ENCODE data around the gene NTM. TPM values are rescaled to one million over a fixed set of nuclear protein-coding genes. Genes with fewer than 3 reads are reported as not detected.

Gene NTM
- total RNA-seq, 2 donors from 2014 or later: 1.7 to 3.6 TPM

GRCh38 chr11:131667566-131667965 lies 297.2 kb downstream of the NTM start:
- H3K9me3 Mint-ChIP-seq: no peaks in the 10 kb centered on the region
- H3K9ac ChIP-seq (ENCODE audit: extremely low read depth, low read length, poor library complexity, severe bottlenecking): no peak overlapping the region
- no peaks in the 10 kb centered on the region for H3K36me3 ChIP-seq (ENCODE audit: control insufficient read depth, insufficient read depth, low read length)
- TF ChIP-seq CTCF (conservative IDR thresholded peaks at IDR 0.05): no peak
- no peak overlapping the region for H3K4me3 Mint-ChIP-seq
- peaks cover 25% of the 10 kb centered on the region for H3K4me1 ChIP-seq (ENCODE audit: control insufficient read depth, insufficient read depth, low read length)
- peaks cover 4% of the 10 kb centered on the region for H3K27me3 Mint-ChIP-seq (ENCODE audit: insufficient read depth)
- 95 to 100% methylated on average over 1 to 4 of the region's 4 CpGs for WGBS, 2 experiments (ENCODE audit: insufficient coverage in 1 of 2, insufficient read length in 1 of 2)
- H3K27ac ChIP-seq (ENCODE audit: low read depth, low read length): no peak overlapping the region
- peaks cover 26% of the 10 kb centered on the region for H3K4me1 Mint-ChIP-seq
- DNase-seq: peak; percentile 31
- H3K4me3 ChIP-seq (ENCODE audit: low read length): no peak overlapping the region
- H3K9me3 ChIP-seq (ENCODE audit: control insufficient read depth, low read length): no peaks in the 10 kb centered on the region
- H3K36me3 Mint-ChIP-seq (ENCODE audit: low read depth): no peaks in the 10 kb centered on the region
- H3K27me3 ChIP-seq (ENCODE audit: control insufficient read depth, insufficient read depth, low read length, poor library complexity, severe bottlenecking): peaks cover 4% of the 10 kb centered on the region
- H3K27ac Mint-ChIP-seq: no peak overlapping the region

DNA sequence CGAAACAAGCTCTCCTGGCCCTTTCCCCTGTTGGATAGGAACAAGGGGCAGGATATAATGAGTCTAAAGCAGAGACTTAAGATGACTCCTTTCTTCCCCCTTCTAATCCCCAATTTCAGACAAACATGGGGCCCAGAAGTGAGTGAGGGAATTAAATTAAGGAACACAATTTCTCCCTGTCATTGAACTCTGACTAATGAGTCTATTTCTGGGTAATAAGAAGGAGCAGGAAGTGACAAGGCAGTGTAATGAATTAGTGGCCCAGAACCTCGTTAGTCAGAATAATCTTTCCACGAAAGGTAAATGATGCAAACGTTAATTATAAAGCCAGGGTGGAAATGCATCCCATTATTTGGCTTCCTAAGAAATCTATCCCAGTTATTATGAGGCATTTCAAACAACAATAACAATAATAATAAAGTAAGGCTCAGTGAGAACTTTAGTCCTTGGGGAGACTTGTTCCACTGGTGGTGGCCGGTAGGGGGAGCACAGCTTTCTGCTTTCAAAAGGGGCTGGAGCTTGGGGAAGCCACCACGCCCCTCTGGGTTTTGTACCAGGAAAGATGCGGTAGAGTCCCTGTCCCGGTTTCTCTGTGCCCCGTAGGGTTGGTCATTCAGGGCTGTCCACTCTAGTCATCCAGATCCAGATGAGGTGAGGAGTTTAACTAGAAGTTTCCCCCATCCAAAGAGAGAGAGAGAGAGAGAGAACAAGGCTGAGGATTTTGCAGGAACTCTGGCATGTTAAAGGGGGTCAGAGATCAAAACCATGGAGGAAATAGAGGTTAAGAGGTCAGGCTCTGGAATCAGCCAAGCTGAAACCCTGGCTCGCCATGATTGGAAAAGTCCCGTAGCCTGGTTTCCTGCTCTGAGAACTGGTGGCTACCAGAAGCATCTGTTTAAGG lies 298.3 kb downstream of the NTM start:
- Mint-ChIP-seq H3K36me3 (ENCODE audit: low read depth) (no peaks in the 10 kb centered on the region), H3K4me1 (peaks cover 15% of the 10 kb centered on the region), H3K27me3 (ENCODE audit: insufficient read depth) (peaks cover 4% of the 10 kb centered on the region), H3K4me3 (no peak overlapping the region), H3K27ac (no peak overlapping the region), H3K9me3 (no peaks in the 10 kb centered on the region)
- Histone ChIP-seq H3K36me3 (ENCODE audit: control insufficient read depth, insufficient read depth, low read length) (no peaks in the 10 kb centered on the region), H3K27me3 (ENCODE audit: control insufficient read depth, insufficient read depth, low read length, poor library complexity, severe bottlenecking) (peaks cover 4% of the 10 kb centered on the region), H3K4me3 (ENCODE audit: low read length) (no peak overlapping the region), H3K9ac (ENCODE audit: extremely low read depth, low read length, poor library complexity, severe bottlenecking) (no peak overlapping the region), H3K4me1 (ENCODE audit: control insufficient read depth, insufficient read depth, low read length) (peaks cover 17% of the 10 kb centered on the region), H3K9me3 (ENCODE audit: control insufficient read depth, low read length) (no peaks in the 10 kb centered on the region), H3K27ac (ENCODE audit: low read depth, low read length) (no peak overlapping the region)
- TF ChIP-seq CTCF (conservative IDR thresholded peaks at IDR 0.05): peak; percentile 92
- peak; percentile 91 for DNase-seq
- 53 to 65% methylated on average over 4 to 10 of the region's 11 CpGs for WGBS, 2 experiments (ENCODE audit: insufficient coverage in 1 of 2, insufficient read length in 1 of 2)

GRCh38 chr11:131669401-131669780 lies 299.0 kb downstream of the NTM start:
- H3K27ac ChIP-seq (ENCODE audit: low read depth, low read length): no peak overlapping the region
- no peak overlapping the region for H3K4me3 ChIP-seq (ENCODE audit: low read length)
- Mint-ChIP-seq H3K9me3 (no peaks in the 10 kb centered on the region), H3K36me3 (ENCODE audit: low read depth) (no peaks in the 10 kb centered on the region), H3K27ac (no peak overlapping the region), H3K27me3 (ENCODE audit: insufficient read depth) (peaks cover 6% of the 10 kb centered on the region), H3K4me3 (no peak overlapping the region), H3K4me1 (peaks cover 11% of the 10 kb centered on the region)
- WGBS, 2 experiments (ENCODE audit: insufficient coverage in 1 of 2, insufficient read length in 1 of 2): 92 to 100% methylated on average over 1 to 4 of the region's 4 CpGs
- peaks cover 4% of the 10 kb centered on the region for H3K27me3 ChIP-seq (ENCODE audit: control insufficient read depth, insufficient read depth, low read length, poor library complexity, severe bottlenecking)
- no peak for DNase-seq
- TF ChIP-seq CTCF (conservative IDR thresholded peaks at IDR 0.05): no peak
- H3K4me1 ChIP-seq (ENCODE audit: control insufficient read depth, insufficient read depth, low read length): peaks cover 10% of the 10 kb centered on the region
- no peak overlapping the region for H3K9ac ChIP-seq (ENCODE audit: extremely low read depth, low read length, poor library complexity, severe bottlenecking)
- no peaks in the 10 kb centered on the region for H3K9me3 ChIP-seq (ENCODE audit: control insufficient read depth, low read length)
- H3K36me3 ChIP-seq (ENCODE audit: control insufficient read depth, insufficient read depth, low read length): no peaks in the 10 kb centered on the region
